ENCODE results near the gene TCP11.

TCP11 gene

DNA sequence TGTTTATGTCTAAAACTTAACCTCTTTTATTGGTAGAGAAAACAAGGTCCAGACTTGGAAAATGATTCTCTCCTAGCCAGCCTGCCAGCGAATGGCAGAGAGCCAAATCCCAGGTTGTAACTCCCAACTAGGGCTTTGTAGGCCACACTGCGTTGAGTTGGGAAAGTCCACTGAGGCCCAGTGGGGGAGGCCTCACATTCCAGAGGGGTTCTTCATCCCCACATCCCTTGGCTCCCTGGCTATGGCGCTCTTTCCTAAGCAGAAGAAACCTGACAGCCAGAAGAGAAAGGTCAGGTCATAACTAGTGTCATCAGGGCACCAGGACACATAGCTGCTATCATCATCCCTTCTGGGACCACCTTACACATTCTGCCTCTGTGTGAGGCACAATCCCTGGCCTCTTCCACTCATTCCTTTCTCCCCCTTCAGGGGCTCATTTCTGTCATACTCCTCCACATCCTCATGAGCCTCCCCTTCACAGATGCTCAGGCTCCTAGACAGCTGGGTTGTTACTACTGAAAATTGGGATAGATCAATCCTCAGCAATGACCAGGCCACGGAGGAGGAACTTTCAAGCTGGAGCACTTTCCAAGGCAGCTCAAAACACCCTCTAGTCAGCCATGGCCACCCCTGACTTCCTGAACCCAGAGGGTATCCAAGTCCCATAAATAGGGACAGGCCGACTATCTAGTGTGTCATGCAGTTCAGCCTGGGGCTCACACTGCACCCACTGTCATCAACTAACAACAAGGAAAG is 48.6 kb downstream of the TCP11 start:
- no peak for DNase-seq (ENCODE audit: low spot score)

DNA sequence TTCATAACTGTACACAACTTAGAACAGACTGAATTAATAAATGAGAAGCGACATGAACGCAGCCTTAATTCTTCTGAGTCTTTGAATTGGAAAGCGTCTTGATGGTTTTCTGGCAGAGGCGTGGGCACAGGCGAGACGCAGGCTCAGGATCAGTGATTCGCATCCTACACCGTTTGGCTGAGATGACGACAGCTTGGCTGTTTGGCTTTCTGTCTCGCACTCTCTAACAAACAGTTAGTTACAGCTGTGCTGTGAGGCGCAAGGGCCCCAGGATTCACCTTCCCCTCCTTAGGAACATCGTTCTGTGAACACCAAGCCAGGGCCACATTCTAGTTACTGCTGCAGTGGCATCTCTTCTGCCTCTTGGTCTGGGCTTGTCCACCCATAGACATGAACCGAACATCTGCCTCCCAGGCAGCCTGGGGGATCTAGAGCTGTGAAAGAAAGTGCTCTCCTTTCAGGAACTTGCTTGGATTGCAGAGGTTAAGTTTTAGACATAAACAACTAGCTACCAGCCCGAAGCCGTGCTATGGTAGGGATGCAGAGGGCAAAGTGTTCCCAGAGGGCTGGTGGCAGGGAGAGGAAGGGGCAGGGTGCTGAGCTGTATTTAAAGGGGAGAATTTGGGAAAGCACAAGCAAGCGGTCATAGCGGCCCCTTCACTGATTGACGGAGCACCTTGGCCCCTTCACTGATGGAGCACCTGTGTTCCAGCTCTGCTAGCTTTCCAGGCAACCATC is 49.6 kb downstream of the TCP11 start:
- no peak for DNase-seq (ENCODE audit: low spot score)

DNA sequence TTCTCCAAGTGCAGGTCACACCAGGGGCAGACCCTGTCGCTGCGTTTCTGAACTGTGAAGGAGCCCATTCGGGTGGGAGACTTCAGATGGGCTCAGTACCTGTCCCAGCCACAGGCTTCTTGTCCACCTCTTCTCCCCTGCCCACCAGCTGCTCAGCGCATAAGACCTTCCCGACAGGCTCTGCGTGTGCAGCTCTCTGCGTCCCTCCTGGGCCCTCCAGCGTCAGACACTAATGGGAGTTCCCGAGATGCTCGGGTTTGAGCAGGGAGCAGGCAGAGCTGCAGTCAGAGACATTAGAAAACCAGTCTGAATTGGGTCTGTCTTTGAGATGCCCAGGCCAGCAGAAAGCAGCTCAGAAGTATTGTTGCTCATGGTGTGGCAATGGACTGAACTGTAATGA is 50.4 kb downstream of the TCP11 start:
- DNase-seq (ENCODE audit: low spot score) = no peak

DNA sequence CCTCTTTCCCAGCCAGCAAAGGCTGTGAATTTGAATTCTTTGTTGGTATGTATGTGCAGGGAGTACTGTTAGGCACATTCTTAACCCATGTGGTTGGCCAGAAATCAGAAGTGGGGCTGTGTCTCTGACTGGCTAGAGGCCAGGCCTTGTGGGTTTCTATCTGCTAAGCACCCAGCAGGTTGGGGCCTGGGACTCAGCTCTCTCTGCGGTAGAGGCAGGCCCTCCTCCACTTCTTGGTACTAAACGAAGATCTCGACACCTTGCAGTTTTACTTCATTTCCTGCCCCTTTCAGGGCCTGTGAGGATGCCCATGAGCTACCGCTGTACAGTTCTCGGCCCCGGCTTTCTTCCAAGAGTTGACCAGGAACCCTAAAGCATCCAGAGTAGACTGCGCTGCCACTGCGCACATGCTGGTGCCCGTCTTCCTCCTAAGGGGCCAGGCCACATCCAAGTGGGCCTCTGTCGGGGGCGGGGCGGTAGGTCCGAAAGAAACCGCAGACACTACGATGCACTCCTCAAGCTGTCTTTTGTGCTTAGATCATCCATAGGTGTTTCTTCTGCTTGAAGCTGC is 51.1 kb downstream of the TCP11 start:
- DNase-seq (ENCODE audit: low spot score) = no peak

DNA sequence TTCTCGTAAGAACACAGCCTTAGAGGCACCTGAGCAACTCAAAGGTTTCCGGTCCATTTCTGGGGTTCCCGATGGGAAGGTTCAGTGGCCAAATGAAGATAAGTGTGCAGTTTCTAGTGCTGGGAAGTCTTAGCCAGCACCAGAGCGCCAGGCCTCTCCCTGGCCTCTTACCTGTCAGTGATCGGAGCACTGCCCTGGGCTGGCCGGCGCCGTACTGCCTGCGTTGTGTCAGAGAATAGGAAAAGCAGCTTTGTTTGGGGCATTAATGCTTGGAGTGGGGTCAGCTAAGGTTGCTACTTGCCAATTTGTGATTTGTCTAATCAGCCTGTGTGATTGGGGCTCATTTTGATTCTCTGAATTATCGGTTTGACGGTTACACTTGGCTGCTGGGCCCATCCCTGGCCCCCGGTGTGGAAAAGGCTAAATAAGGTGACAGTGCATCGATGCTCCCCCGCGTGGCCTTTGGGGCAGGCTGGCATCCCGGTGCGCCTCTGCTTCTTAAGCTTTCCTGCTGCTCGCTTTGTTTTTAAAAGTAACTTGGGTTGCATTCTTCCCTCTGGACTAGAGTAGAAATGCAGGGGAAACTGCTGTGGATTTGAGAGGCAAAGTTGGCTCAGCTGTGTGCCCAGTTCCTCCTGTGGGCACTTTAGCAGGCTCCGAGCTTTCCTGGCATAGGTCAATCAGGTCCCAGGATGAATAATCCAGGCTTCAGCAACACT is 51.8 kb downstream of the TCP11 start:
- DNase-seq (ENCODE audit: low spot score) = no peak

DNA sequence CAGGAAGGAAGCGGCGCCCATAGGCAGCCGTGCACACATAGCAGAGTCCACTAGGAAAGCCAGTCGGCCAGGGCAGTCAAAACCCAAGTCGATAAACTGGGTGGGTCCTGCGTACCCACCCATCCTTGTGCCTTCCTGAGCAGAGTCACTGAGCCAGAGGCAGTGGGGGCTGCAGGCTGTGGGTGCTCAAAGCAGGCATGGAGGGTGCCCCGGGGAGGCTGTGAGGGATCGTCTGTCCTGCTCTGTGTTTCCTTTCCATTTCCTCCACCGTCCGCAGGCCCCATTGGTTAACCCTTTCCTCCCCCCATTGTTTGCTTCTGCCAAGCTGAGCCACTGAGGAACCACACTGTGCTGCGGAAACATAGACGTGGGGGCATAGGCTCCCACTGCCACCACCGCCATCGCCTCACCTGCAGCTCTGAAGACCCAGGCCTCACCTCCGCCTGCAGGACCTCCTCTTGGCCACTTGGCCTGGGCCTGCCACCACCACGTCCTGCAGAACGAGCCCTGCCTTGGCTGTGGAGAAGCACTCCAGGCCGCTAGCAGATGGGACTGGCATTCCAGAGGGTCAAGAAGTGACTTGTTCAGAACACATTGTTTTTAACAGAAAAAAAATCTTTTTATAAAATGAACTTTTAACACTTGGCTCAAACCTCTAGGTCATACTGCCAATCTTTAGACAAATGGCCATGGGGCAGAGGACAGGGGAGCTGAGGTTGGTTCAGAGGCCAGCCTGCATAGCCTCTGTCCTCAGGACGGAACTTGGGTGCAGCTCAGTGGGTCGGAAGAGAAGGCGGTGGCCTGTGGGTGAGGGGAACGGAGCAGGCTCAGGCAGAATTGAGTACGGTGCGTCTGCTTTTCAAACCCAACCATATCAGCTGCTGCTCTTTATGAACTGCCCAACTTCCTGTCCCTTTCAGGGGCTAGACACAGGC is 52.6 kb downstream of the TCP11 start:
- no peak for DNase-seq (ENCODE audit: low spot score)

DNA sequence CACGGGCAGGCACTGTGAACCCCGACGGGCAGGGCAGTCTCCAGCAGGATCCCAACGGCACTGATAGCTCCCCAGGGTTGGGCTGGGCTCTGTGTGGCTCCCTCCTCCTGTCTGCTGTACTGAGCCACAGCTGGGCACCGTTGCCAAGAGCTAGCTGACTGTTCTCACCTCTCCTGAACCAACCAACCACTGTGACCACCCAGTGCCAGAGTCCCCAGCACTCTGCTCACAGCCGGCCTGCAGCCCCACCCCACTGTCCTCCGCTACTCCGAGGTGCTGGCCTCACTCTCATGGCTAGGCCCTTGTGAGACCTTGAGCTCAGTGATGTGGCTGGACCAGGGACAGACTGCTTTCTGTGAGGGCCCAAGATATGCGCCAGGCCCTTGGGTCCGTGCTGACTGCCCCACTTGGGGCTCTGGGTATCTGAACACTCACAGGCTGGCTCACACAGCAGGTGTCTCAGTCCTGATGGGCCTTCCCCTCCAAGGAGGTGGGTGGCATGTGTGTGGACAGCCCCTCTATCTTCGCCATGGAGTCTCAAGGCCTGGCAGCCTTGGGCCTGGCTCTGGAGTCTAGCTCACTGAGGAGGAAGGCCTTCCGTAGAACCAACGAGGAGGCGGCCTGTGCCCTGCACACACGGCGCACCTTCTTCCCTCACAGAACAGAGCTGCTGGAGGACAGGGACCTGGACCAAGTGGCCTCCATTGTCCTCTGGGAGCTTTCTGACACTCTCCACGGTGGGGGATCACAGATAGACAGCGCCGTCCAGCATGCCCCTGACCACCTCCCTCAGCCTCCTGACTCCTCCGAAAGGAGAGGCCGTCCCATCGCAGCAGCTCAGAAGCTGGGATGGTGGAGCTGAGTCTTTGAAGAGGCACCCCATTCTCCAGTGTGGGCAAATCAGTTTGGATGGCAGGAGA is 53.5 kb downstream of the TCP11 start:
- DNase-seq (ENCODE audit: low spot score) = no peak

DNA sequence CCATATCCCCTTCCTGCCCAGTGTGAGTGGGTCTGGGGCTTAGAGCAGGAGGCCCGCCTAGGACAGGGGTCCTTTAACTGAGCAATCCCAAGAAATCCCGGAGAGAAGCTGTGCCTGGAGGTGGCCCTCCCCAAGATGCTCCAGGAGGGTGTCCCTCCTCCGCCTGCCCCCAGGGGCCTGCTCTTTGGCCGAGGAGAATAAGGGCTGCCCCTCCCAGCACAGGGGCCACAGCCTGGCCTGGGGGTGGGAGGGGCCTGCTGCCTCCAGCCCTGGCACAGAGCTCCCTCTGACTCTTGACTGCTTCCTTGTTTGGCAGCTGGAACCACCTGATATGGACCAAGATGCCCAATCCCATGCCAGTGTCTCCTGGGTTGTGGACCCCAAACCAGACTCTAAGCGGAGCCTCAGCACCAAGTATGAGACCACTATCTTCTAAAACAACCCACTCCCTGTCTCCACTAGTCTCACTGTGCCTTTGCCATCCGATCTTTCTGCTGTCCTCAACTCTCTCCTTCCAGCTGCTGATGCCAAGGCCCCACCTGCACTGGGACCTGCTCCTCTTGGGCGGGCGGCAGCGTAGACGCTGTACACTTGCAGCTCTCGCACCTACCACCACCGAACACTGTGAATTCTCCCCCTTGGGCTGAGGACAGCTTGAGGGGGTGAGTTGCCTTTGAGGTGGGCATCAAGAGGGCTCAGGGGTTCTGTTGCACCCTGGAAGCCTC is 54.3 kb downstream of the TCP11 start:
- no peak for DNase-seq (ENCODE audit: low spot score)

DNA sequence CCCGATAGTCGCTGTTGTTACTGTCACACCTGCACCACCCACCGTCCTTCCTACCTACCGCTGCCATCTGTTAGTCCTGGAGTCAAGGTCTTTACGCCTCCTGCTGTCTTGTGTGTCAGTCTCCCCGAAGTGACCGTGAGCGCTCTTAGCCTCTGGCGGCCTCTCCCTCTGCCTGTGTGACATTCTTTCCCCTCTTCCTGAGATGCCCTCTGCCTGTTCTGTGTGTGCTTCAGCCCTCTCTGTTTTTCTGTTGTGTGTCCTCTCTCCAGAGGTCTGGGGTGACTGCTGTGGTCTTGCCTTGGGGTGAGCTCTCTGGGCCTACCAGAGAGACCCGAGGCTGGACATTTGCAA is 54.9 kb downstream of the TCP11 start:
- DNase-seq (ENCODE audit: low spot score) = no peak

DNA sequence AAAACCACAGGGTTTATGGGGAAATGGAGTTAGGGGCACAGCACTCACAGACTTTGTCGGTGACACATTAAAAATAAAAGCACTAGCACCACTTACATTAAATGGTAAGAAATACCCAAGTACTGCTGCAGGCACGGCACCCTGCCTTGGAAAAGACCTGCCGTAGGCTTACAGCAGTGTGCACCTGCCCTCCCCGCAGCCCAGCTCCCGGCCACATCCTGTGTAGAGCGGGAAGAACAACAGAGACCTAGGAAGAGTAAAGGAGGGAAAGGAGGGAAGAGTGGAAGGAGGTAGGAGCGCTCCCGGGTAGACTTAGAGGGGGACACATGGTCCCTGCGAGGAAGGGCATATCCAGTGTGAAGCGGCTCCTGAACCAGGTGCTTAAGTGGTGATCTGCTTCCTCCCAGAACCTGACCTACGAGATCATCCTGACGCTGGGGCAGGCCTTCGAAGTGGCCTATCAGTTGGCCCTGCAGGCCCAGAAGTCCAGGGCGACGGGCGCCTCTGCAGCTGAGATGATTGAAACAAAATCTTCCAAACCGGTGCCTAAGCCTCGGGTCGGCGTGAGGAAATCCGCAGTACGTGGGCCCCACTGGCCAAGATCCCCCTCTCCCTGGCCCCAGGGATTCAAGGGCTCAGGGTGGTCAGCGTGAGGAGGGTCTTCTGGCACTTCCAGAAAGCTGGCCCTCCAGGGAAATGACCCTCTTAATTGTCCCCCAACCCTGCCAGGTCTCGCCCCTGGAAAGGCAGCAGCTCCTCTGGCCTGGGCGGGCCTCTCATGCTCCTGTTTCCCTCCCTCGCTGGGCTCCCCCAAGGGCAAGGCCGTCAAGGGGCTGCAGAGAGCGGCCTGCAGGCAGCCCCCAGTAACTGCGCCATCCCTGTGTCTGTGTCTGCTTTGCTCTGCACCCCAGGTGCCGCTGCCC is 55.5 kb downstream of the TCP11 start:
- no peak for DNase-seq (ENCODE audit: low spot score)

DNA sequence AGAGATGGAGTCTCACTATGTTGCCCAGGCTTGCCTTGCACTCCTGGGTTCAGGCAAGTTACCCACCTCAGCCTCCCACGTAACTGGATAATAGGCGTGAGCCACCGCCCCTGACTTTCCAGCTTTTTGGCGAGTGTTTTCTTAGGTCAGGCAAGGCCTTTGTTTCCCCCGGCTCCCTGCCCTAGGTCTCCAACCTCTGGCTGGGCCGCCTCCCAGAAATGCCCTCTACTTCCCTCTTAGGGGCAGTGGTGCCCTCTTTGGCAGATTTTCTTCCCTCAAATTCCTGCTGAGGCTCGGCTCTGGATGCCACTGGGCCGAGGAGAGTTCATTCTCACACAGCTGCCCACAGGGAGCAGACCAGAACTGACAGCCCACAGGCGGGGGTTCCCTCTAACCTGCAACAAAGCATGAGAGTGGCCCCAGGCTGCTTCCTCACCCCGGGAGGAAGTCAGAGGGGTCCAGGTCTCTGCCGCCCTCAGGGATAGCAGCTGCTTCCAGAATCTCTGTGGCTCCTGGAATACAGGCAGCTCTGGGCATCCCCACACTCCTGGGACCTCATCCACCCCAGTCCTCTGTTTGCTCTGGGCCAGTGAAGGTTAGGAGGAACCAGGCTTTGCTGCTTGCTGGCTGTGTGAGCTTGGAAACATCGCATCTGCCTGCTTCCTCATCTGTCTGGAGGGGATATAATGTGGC is 56.5 kb downstream of the TCP11 start:
- no peak for DNase-seq (ENCODE audit: low spot score)

DNA sequence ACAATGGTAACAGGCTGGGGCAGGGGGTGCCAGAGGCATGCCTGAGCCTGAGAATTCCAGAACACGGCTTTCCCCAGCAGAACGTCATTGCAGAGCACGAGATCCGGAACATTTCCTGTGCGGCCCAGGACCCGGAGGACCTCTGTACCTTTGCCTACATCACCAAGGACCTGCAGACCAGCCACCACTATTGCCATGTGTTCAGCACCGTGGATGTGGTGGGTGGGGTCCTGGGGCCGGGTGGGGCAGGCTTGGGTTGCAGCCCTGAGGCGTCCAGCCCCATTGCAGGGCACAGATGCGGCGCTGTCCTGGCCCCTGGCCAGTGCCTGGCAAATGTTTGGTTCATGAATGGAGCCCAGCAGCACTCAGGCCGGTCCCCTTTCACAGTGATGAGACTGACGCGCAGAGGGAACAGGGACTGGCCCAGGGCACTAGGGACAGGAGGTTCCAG is 57.1 kb downstream of the TCP11 start:
- no peak for DNase-seq (ENCODE audit: low spot score)

DNA sequence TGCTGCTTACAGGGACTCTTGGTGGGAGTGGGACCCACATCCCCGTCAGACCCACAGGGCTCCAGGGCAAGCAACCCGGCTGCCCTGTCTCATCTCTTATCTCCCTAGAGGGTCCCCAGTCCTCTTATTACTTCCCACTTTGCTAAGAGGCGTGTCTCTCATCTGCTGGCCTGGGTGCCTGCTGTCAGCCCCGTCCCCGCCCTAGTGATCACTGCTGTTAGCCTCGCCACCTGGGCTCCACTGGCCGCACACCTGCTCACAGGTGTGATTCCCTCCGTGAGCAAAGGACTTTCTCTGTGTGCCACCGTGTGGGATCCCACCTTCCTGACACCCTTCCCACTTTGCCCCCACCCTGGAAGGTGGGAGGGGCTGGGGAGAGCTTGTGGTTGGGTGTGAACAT is 57.6 kb downstream of the TCP11 start:
- DNase-seq (ENCODE audit: low spot score) = no peak

DNA sequence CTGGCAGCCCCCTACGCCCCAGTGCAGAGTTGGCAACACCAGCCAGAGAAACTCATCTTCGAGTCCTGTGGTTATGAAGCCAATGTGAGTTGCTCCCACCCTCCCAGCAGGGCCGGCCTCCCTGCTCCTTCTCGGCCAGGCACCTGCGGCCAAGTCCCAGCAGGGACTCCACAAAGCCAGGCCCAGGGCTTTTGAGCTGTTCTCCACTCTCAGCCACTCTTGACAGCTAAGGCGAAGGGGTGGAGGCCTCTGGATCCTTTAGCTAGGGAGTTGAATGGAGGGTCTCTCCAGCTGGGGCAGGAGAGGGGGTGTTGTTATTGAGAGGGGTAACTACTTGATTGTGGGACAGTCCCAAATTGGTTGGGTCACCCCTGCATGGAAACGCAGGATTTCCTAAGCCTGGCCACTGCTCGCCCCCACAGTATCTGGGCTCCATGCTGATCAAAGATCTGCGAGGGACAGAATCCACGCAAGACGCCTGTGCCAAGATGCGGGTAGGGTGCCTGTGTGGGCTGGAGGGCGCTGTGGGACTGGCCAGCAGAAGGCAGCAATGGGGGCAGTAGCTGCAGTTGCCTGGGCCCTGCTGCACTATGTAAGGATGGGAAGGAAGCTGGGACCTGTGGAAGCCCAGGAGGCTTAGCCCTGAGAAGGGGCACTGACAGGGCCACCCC is 58.3 kb downstream of the TCP11 start:
- DNase-seq (ENCODE audit: low spot score) = no peak

DNA sequence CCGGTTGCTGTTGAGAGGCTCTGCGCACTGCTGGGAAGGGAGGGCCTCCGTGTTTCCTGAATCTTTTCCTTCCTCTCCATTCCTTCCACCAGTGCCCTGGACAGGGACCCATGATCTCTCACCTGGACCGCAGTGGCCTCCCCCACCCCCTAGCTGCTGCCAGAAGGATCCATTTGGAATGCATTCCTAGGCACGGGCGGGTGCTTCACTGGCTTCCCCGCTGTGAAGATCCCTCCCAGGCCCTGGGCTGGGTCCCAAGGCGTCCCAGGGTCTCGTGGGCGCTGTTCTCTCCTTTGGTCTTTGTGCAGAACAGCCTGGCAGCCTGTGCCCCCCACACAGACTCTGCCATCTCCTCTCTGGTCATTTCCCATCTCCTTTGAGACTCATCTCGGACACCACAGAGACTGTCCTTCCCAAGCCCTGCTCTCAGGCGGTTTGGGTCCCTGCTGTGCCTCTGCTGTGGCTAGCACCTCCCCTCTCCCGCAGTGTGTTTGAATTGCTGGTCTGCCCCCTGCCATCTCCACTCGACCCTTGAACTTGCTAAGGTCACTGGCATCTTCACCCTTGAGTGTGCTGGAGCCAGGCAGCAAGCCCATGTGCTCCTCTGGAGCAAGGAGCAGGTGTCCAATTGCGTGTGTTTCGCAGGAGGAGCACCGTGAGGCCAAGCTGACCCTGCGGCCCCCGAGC is 59.0 kb downstream of the TCP11 start:
- DNase-seq (ENCODE audit: low spot score) = no peak

DNA sequence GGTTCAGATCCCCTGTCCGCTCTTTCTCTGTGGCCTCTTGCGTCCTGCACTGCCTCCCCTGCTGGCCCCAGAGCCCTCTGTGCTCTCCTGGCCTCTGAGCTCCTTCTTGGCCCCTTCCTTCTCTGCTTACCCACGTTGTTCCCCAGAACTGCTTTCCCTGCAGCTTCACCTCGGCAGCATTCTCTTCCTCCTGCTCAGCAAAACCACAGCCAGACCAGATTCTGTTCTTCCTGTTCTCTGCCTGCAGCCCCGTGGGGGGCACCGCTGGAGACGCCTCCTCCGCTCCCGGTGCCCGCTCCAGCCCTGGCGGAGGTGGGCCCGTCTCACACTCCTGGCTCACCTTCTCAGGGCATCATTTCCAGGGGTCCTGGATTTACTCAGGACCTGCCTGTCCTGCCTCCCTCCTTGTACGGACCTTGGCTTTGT is 59.7 kb downstream of the TCP11 start:
- no peak for DNase-seq (ENCODE audit: low spot score)

Data from COLO829 (cell line).